K562 (cell line): ENCODE data around the gene LRRC75A. TPM values are rescaled to one million over a fixed set of nuclear protein-coding genes. Genes with fewer than 3 reads are reported as not detected.

Experiments
- GATA2 ChIP-seq: sonication (generic); formaldehyde crosslinking; IDR thresholded peaks from 2 replicates; pipeline ENCODE4 v1.4.0; 2020; ENCODE audit warnings: mild to moderate bottlenecking, missing genetic modification reagents
- MAFF ChIP-seq: IDR thresholded peaks from 2 replicates; pipeline ENCODE4 v1.6.1; 2012; ENCODE audit warnings: low read length, improper control_type of control experiment
- RBFOX2 ChIP-seq: fragments of 200-400 bp; formaldehyde crosslinking; IDR thresholded peaks from 2 replicates; pipeline ENCODE4 v1.6.1; 2017; ENCODE audit warnings: low read depth, mild to moderate bottlenecking, low read length, moderate library complexity
- ZBTB40 ChIP-seq, 2 experiments: fragments of 450-650 bp in 1 of 2; sonication (generic) in 1 of 2; formaldehyde crosslinking in 1 of 2; IDR thresholded peaks; 2 replicates each; pipeline versions ENCODE4 v1.7.1 to v1.9.0; 2016 to 2022; ENCODE audit warnings: inconsistent platforms in 1 of 2, mild to moderate bottlenecking in 1 of 2, missing genetic modification reagents in 1 of 2
- polyA plus RNA-seq, 8 experiments: library from polyadenylated mRNA; depleted of rRNA in 4 of 8; stranded (reverse) in 5 of 8; unstranded in 3 of 8; fragments of >200 nt; fragmentation: Nextera tagmentation in 2 of 8; fragmentation: Illumina TruSeq in 1 of 8; extraction: Ambion mirVana in 2 of 8; extraction: Trizol in 1 of 8; gene quantifications; 2 replicates each; pipeline versions ENCODE4 v1.2.1 to v1.2.3, GENCODE V29; 2011 to 2014; ENCODE audit warnings: inconsistent platforms in 1 of 8, missing spikeins in 1 of 8
- total RNA-seq, 7 experiments: library from RNA; depleted of rRNA in 6 of 7; stranded (reverse); fragments of >200 nt in 6 of 7; fragmentation: Illumina TruSeq in 2 of 7; extraction: Trizol in 2 of 7; gene quantifications; 2 replicates each; pipeline versions ENCODE4 v1.2.1 to v1.2.3, GENCODE V29; 2011 to 2021; ENCODE audit warnings: low replicate concordance in 1 of 7
- TF ChIP-seq, protein P1 (sequence below): sonication (generic); formaldehyde crosslinking; IDR thresholded peaks from 2 replicates; pipeline ENCODE4 v1.8.0; 2022; ENCODE audit warnings: mild to moderate bottlenecking, missing genetic modification reagents

LRRC75A gene
- total and polyA plus RNA-seq, 9 of the 15 experiments (the other 6 are each of a cell fraction or from before 2014, with no cell fraction given): 0.04 to 0.34 (median 0.08) TPM; not detected in 5

DNA sequence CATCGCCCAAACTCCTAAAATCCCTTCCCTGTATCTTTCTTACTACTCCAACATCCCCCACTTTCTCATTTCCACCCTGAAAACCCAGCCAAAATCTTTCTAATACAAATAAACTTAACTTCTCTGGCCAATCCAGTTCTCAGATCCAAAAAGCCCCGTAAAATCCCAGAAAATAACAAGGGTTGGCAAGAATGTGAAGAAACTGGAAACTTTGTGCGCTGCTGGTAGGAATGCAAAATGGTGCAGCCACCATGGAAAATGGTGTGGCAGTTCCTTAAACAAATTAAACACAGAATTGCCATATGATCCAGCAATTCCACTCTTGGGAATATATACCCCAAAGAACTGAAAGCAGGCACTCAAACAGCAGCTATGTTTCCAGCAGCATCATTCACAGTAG lies 24.1 kb downstream of the LRRC75A start (continued):
- TF ChIP-seq ZBTB40 (IDR thresholded peaks at IDR 0.05): no peak
- no peak for TF ChIP-seq ZBTB40 (CRISPR knock-in tag; IDR thresholded peaks at IDR 0.05)
- TF ChIP-seq RBFOX2: no peak
- no peak for TF ChIP-seq GATA2 (CRISPR knock-in tag)
- TF ChIP-seq, protein P1, sequence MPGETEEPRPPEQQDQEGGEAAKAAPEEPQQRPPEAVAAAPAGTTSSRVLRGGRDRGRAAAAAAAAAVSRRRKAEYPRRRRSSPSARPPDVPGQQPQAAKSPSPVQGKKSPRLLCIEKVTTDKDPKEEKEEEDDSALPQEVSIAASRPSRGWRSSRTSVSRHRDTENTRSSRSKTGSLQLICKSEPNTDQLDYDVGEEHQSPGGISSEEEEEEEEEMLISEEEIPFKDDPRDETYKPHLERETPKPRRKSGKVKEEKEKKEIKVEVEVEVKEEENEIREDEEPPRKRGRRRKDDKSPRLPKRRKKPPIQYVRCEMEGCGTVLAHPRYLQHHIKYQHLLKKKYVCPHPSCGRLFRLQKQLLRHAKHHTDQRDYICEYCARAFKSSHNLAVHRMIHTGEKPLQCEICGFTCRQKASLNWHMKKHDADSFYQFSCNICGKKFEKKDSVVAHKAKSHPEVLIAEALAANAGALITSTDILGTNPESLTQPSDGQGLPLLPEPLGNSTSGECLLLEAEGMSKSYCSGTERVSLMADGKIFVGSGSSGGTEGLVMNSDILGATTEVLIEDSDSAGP (CRISPR knock-in tag): no peak
- TF ChIP-seq MAFF: no peak
- TF ChIP-seq, all 486 proteins: peak for 0
